Measurements from ENCODE around the gene MICAL3. TPM values are rescaled to one million over a fixed set of nuclear protein-coding genes. Genes with fewer than 3 reads are reported as not detected.

Gene MICAL3
- total RNA-seq, 1 donor from 2014 or later, result 33.6 TPM

DNA sequence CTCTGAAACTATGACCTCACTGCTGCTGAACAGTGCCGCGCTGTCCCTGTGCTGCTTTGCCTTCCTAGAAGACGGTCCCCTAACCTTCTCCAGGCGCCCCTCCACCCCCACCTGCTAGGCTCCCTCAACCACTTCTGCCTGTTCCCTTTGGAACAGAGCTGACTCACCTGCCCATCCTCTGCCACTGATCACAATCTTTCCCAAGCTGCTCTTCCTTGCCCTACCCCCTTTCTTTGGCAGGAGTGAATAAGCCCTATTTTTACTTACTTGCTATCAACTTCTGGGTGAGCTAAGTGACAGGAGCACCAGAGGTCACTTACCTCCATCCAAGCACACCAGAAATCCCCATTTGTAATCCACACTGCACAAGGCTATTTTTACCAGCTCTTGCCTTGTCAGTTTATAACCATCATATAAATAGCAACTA is 134.1 kb downstream of the MICAL3 start:
- Histone ChIP-seq H3K9ac (no peak overlapping the region), H3K4me1 (no peaks in the 10 kb centered on the region), H3K27ac (no peak overlapping the region), H3K4me3 (no peak overlapping the region), H3K9me3 (ENCODE audit: low read depth) (no peaks in the 10 kb centered on the region), H3K36me3 (no peaks in the 10 kb centered on the region), H2AFZ (replicated peaks) (no peak overlapping the region), H4K20me1 (ENCODE audit: low read depth) (peaks cover 11% of the 10 kb centered on the region), H3K79me2 (ENCODE audit: low read depth) (no peaks in the 10 kb centered on the region), H3K4me2 (no peak overlapping the region), H3F3A (ENCODE audit: low read depth) (no peaks in the 10 kb centered on the region), H3K27me3 (no peaks in the 10 kb centered on the region)
- Mint-ChIP-seq H3K9me3 (no peaks in the 10 kb centered on the region), H3K36me3 (peaks cover 14% of the 10 kb centered on the region), H3K27me3 (ENCODE audit: insufficient read depth, low read depth) (peaks cover 2% of the 10 kb centered on the region), H3K27ac (no peak overlapping the region), H3K4me1 (no peaks in the 10 kb centered on the region), H3K4me3 (no peak overlapping the region)
- DNase-seq (ENCODE audit: low spot score), result no peak
- TF ChIP-seq EZH2 (IDR thresholded peaks at IDR 0.05) (no peak), EZH2phosphoT487 (IDR thresholded peaks at IDR 0.05) (no peak), CTCF (IDR thresholded peaks at IDR 0.05) (no peak)

GRCh38 chr22:17888855-17889254 is 135.5 kb downstream of the MICAL3 start:
- H3K27me3 ChIP-seq, result no peaks in the 10 kb centered on the region
- H3K79me2 ChIP-seq (ENCODE audit: low read depth), result no peaks in the 10 kb centered on the region
- Mint-ChIP-seq H3K27ac (no peak overlapping the region), H3K4me1 (no peaks in the 10 kb centered on the region), H3K9me3 (no peaks in the 10 kb centered on the region), H3K4me3 (no peak overlapping the region), H3K27me3 (ENCODE audit: insufficient read depth, low read depth) (peaks cover 2% of the 10 kb centered on the region), H3K36me3 (peaks cover 18% of the 10 kb centered on the region)
- no peak overlapping the region for H3K27ac ChIP-seq
- no peak overlapping the region for H2AFZ ChIP-seq (replicated peaks)
- TF ChIP-seq CTCF (IDR thresholded peaks at IDR 0.05) (peak; percentile 53), EZH2phosphoT487 (IDR thresholded peaks at IDR 0.05) (no peak)
- H3K36me3 ChIP-seq, result no peaks in the 10 kb centered on the region
- H3K4me2 ChIP-seq, result no peak overlapping the region
- H3F3A ChIP-seq (ENCODE audit: low read depth), result no peaks in the 10 kb centered on the region
- no peaks in the 10 kb centered on the region for H3K4me1 ChIP-seq
- peaks cover 11% of the 10 kb centered on the region for H4K20me1 ChIP-seq (ENCODE audit: low read depth)
- DNase-seq (ENCODE audit: low spot score), result peak; percentile 69
- H3K9me3 ChIP-seq (ENCODE audit: low read depth), result no peaks in the 10 kb centered on the region
- H3K4me3 ChIP-seq, result no peak overlapping the region
- no peak overlapping the region for H3K9ac ChIP-seq

- H3K9me3 ChIP-seq (ENCODE audit: low read depth), result no peaks in the 10 kb centered on the region
- H3K4me1 Mint-ChIP-seq, result no peaks in the 10 kb centered on the region
- H3K4me3 Mint-ChIP-seq, result no peak overlapping the region
- H3K27ac Mint-ChIP-seq, result no peak overlapping the region
- H3K79me2 ChIP-seq (ENCODE audit: low read depth), result no peaks in the 10 kb centered on the region
- H3K9me3 Mint-ChIP-seq, result no peaks in the 10 kb centered on the region
- H2AFZ ChIP-seq (replicated peaks), result no peak overlapping the region
- H3K4me3 ChIP-seq, result no peak overlapping the region
- no peaks in the 10 kb centered on the region for H3K4me1 ChIP-seq
- H4K20me1 ChIP-seq (ENCODE audit: low read depth), result peaks cover 11% of the 10 kb centered on the region
- no peak overlapping the region for H3K4me2 ChIP-seq
- H3K27ac ChIP-seq, result no peak overlapping the region
- H3F3A ChIP-seq (ENCODE audit: low read depth), result no peaks in the 10 kb centered on the region
- H3K27me3 Mint-ChIP-seq (ENCODE audit: insufficient read depth, low read depth), result peaks cover 2% of the 10 kb centered on the region
- no peaks in the 10 kb centered on the region for H3K27me3 ChIP-seq
- no peak overlapping the region for H3K9ac ChIP-seq
- TF ChIP-seq CTCF (IDR thresholded peaks at IDR 0.05) (no peak), EZH2 (IDR thresholded peaks at IDR 0.05) (no peak)
- peaks cover 17% of the 10 kb centered on the region for H3K36me3 Mint-ChIP-seq
- no peaks in the 10 kb centered on the region for H3K36me3 ChIP-seq
- DNase-seq (ENCODE audit: low spot score), result no peak
Measured at GRCh38 chr22:17888439-17888838, 135.9 kb downstream of the MICAL3 start.

Measured in neural progenitor cell (in vitro differentiated cells).